GM19468 (cell line): ENCODE results near the gene TEX35.
A peak's percentile ranks its signal among the peaks of the same experiment; 100 is the strongest.

Experiments used
- ATAC-seq: cut with Tn5 transposase; IDR thresholded peaks from one replicate; pipeline ENCODE4 v1.9.1; 2021; ENCODE audit warnings: mild to moderate bottlenecking, moderate library complexity, moderate number of reproducible peaks; ENCODE audit not compliant: unreplicated experiment; ENCODE audit errors: extremely low read depth

TEX35 gene

GRCh38 chr1:178565586-178565985 is 52.7 kb downstream of the TEX35 start:
- ATAC-seq: no peak

GRCh38 chr1:178566187-178566586 is 53.3 kb downstream of the TEX35 start:
- peak; percentile 37 for ATAC-seq

- no peak for ATAC-seq
These were observed 58.9 kb downstream of the TEX35 start for GRCh38 chr1:178571807-178572206.
